Esophagus muscularis mucosa (tissue), 4 donors: Measurements from ENCODE around the gene BCL7C. TPM values are rescaled to one million over a fixed set of nuclear protein-coding genes. Genes with fewer than 3 reads are reported as not detected.

Source experiments
- DNase-seq: peaks from one replicate; pipeline ENCODE4 v3.0.0-alpha.2; 2017; ENCODE audit errors: extremely low spot score
- H3K27ac ChIP-seq, 4 donors: fragments of 200-600 bp; sonication (generic); replicated peaks in 1 of 4; 1 replicate in 3 of 4; 2 replicates in 1 of 4; pipeline ENCODE4 v1.5.1; 2016 to 2019; ENCODE audit warnings: mild to moderate bottlenecking in 1 of 4
- H3K27me3 ChIP-seq, 4 donors: fragments of 200-600 bp; sonication (generic); one replicate each; pipeline versions ENCODE4 v1.5.1 to v1.6.0; 2016 to 2019
- H3K36me3 ChIP-seq, 4 donors: fragments of 200-600 bp; sonication (generic); one replicate each; pipeline ENCODE4 v1.5.1; 2016 to 2019
- H3K4me1 ChIP-seq, 4 donors: fragments of 200-600 bp; sonication (generic); one replicate each; pipeline ENCODE4 v1.5.1; 2016 to 2019
- H3K4me3 ChIP-seq, 4 donors: fragments of 200-600 bp; sonication (generic); 1 replicate in 2 of 4; 2 replicates in 2 of 4; pipeline ENCODE4 v1.5.1; 2016 to 2019; ENCODE audit warnings: mild to moderate bottlenecking in 4 of 4, moderate library complexity in 1 of 4
- H3K9me3 ChIP-seq, 4 donors: fragments of 200-600 bp; sonication (generic); 1 replicate in 3 of 4; 2 replicates in 1 of 4; pipeline ENCODE4 v1.5.1; 2016 to 2019
- CTCF ChIP-seq, 3 experiments: fragments of 200-600 bp in 2 of 3; fragments of 450-650 bp in 1 of 3; sonication (generic) in 2 of 3; IDR thresholded peaks; one replicate each; pipeline ENCODE4 v1.5.1; 2017 to 2019; ENCODE audit warnings: antibody characterized with exemption in 3 of 3, mild to moderate bottlenecking in 2 of 3, moderate library complexity in 1 of 3
- EP300 ChIP-seq: sonication (generic); formaldehyde crosslinking; IDR thresholded peaks from one replicate; pipeline ENCODE4 v1.6.1; 2017; ENCODE audit warnings: antibody characterized with exemption
- POLR2A ChIP-seq: fragments of 450-650 bp; IDR thresholded peaks from one replicate; pipeline ENCODE4 v1.6.1; 2017; ENCODE audit warnings: antibody characterized with exemption, moderate library complexity, mild to moderate bottlenecking, low read depth
- POLR2AphosphoS5 ChIP-seq, 2 donors: sonication (generic); formaldehyde crosslinking; IDR thresholded peaks; one replicate each; pipeline ENCODE4 v1.6.1; 2017; ENCODE audit warnings: antibody characterized with exemption in 2 of 2
- WGBS: methylation state at CpG from one replicate; pipeline ENCODE4 v1.1.5; 2018; 5-methylcytosine and 5-hydroxymethylcytosine counted together
- intact Hi-C: fragments of 100-400 bp; cut with DNase I; formaldehyde crosslinking; loops from one replicate; pipeline ENCODE4 v1.15.1; 2023
- total RNA-seq, 4 donors: library from RNA; depleted of rRNA; stranded (reverse); fragments of >200 nt; gene quantifications; one replicate each; pipeline versions ENCODE4 v1.1.0 to v1.2.1, GENCODE V29; 2016

BCL7C gene
- total RNA-seq, 4 donors from 2014 or later: 42.1 to 57.9 (median 45.5) TPM

GRCh38 chr16:30886145-30886544 lies 7.7 kb downstream of the BCL7C start:
- no peak for TF ChIP-seq POLR2A
- TF ChIP-seq POLR2AphosphoS5 (IDR thresholded peaks at IDR 0.05): no peak
- Histone ChIP-seq H3K4me1 (peaks cover 0 to 9% (median 0%) of the 10 kb centered on the region in 4 donors), H3K27me3 (no peaks in the 10 kb centered on the region), H3K4me3 (no peak overlapping the region), H3K27ac (no peak overlapping the region), H3K36me3 (peaks cover 0 to 98% (median 66%) of the 10 kb centered on the region in 4 donors), H3K9me3 (no peaks in the 10 kb centered on the region)
- 91% methylated on average over 1 of the region's 1 CpG for WGBS
- intact Hi-C loops: no loop called here
- DNase-seq: no peak

- intact Hi-C loops: no loop called here
- 93% methylated on average over 9 of the region's 9 CpGs for WGBS
- no peak for TF ChIP-seq EP300
- no peak for TF ChIP-seq CTCF (IDR thresholded peaks at IDR 0.05)
- TF ChIP-seq POLR2A: no peak
- TF ChIP-seq POLR2AphosphoS5 (IDR thresholded peaks at IDR 0.05): no peak
- H3K9me3 ChIP-seq: no peaks in the 10 kb centered on the region
- H3K4me3 ChIP-seq: no peak overlapping the region
- no peaks in the 10 kb centered on the region for H3K27me3 ChIP-seq
- peaks cover 0 to 9% (median 0%) of the 10 kb centered on the region in 4 donors for H3K4me1 ChIP-seq
- no peak overlapping the region for H3K27ac ChIP-seq
- H3K36me3 ChIP-seq: peaks cover 0 to 98% (median 58%) of the 10 kb centered on the region in 4 donors
- DNase-seq: no peak
Observed at GRCh38 chr16:30885196-30885595, 8.7 kb downstream of the BCL7C start.

- H3K9me3 ChIP-seq: no peaks in the 10 kb centered on the region
- H3K4me1 ChIP-seq: peaks cover 0 to 9% (median 0%) of the 10 kb centered on the region in 4 donors
- H3K4me3 ChIP-seq: no peak overlapping the region
- no peaks in the 10 kb centered on the region for H3K27me3 ChIP-seq
- peaks cover 0 to 98% (median 56%) of the 10 kb centered on the region in 4 donors for H3K36me3 ChIP-seq
- DNase-seq: no peak
- 84% methylated on average over 3 of the region's 3 CpGs for WGBS
- no peak overlapping the region for H3K27ac ChIP-seq
- TF ChIP-seq POLR2A: no peak
- no peak for TF ChIP-seq EP300
- TF ChIP-seq CTCF (IDR thresholded peaks at IDR 0.05): no peak
- TF ChIP-seq POLR2AphosphoS5 (IDR thresholded peaks at IDR 0.05): no peak
- intact Hi-C loops: no loop called here
Observed at GRCh38 chr16:30884760-30885159, 9.1 kb downstream of the BCL7C start.

GRCh38 chr16:30882429-30883310 lies 11.2 kb downstream of the BCL7C start:
- H3K36me3 ChIP-seq: peaks cover 0 to 95% (median 45%) of the 10 kb centered on the region in 4 donors
- H3K4me1 ChIP-seq: peaks cover 0 to 9% (median 3%) of the 10 kb centered on the region in 4 donors
- no peak overlapping the region for H3K27ac ChIP-seq
- intact Hi-C loops: no loop called here
- no peaks in the 10 kb centered on the region for H3K9me3 ChIP-seq
- no peak for DNase-seq
- WGBS: 69% methylated on average over 4 of the region's 4 CpGs
- TF ChIP-seq EP300 (no peak), POLR2A (no peak), POLR2AphosphoS5 (IDR thresholded peaks at IDR 0.05) (no peak), CTCF (IDR thresholded peaks at IDR 0.05) (no peak)
- no peaks in the 10 kb centered on the region for H3K27me3 ChIP-seq
- no peak overlapping the region for H3K4me3 ChIP-seq

- WGBS: 89% methylated on average over 5 of the region's 5 CpGs
- no peak for TF ChIP-seq EP300
- no peak for TF ChIP-seq POLR2A
- no peak for TF ChIP-seq POLR2AphosphoS5 (IDR thresholded peaks at IDR 0.05)
- TF ChIP-seq CTCF (IDR thresholded peaks at IDR 0.05): no peak
- no peak for DNase-seq
- Histone ChIP-seq H3K27ac (peak overlapping the region; percentile 78 to 91 (median 87)), H3K4me1 (peaks cover 24 to 38% (median 30%) of the 10 kb centered on the region in 4 donors), H3K9me3 (no peaks in the 10 kb centered on the region), H3K27me3 (no peaks in the 10 kb centered on the region), H3K36me3 (peaks cover 0 to 39% (median 12%) of the 10 kb centered on the region in 4 donors), H3K4me3 (peak overlapping the region; percentile 65 to 96 (median 74))
- intact Hi-C loops: no loop called here
Observed at GRCh38 chr16:30876867-30877266, 17.0 kb downstream of the BCL7C start.
